Hematopoietic multipotent progenitor cell treated with erythropoietin and hydrocortisone succinate and interleukin-3 and kit ligand, for 4 days (in vitro differentiated cells): ENCODE results near the gene ELMO1.

ENCODE experiments used
- DNase-seq: peaks from one replicate; pipeline ENCODE4 v3.0.0-alpha.2; 2015

The ELMO1 gene, protein sequence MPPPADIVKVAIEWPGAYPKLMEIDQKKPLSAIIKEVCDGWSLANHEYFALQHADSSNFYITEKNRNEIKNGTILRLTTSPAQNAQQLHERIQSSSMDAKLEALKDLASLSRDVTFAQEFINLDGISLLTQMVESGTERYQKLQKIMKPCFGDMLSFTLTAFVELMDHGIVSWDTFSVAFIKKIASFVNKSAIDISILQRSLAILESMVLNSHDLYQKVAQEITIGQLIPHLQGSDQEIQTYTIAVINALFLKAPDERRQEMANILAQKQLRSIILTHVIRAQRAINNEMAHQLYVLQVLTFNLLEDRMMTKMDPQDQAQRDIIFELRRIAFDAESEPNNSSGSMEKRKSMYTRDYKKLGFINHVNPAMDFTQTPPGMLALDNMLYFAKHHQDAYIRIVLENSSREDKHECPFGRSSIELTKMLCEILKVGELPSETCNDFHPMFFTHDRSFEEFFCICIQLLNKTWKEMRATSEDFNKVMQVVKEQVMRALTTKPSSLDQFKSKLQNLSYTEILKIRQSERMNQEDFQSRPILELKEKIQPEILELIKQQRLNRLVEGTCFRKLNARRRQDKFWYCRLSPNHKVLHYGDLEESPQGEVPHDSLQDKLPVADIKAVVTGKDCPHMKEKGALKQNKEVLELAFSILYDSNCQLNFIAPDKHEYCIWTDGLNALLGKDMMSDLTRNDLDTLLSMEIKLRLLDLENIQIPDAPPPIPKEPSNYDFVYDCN

DNA sequence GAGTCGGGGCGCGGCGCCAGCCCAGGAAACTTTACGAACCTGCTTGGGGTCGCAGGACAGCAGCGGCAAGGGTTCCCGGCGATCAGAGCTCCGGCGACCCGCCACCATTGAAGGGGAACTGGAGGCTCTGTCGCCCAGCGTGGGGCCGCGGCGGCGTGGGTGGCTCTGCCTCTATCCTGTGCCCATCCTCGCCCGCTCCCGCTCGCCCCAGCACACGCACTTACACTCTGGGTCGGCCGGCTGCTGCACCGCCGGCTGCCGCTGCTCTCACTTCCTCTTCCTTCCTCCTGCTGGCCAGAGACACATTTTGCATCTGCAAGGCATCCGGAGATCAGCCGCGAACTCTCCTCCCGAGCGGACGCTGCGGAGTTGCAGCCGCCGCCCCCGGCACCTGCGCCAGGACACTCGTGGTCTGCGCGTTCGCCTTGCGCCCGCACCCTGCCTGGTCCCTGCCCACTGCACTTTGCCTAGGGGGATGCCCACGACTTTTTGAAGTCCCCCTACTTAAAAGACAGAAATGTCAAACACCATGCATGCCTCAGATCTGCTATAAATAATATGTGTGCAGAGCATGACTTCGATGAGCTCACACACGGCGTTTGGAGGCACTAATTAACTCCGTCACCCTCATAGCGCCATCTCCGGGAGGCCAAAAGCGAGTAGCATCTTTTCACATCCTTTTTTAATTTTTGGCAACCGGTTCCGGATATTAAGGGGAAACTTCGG, at the start of gene ELMO1:
ELMO1 (minus strand) TSS at position 229 of the 726 bp plus-strand sequence. CDS start 106,174 bp downstream, outside the sequence.
- DNase-seq: peak; percentile 96

DNA sequence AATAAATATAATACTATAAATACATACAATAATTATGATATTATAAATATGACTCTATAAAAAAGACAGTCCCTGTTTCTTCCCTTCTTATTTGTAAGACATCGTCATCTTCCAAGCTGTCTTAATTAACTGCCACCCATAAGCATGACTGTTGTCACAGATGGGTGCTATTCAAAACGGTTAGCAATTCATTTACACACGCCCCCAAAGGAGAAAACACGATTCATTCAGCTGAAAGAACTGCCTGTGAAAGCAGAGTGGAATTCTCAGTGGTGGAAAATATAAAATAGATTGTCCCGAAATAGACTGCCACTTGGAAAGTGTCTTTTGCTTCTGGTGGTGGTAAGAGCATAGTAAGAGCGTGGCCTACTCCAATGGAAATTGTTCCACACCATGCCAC, 48.9 kb upstream of the ELMO1 start:
- DNase-seq: no peak

DNA sequence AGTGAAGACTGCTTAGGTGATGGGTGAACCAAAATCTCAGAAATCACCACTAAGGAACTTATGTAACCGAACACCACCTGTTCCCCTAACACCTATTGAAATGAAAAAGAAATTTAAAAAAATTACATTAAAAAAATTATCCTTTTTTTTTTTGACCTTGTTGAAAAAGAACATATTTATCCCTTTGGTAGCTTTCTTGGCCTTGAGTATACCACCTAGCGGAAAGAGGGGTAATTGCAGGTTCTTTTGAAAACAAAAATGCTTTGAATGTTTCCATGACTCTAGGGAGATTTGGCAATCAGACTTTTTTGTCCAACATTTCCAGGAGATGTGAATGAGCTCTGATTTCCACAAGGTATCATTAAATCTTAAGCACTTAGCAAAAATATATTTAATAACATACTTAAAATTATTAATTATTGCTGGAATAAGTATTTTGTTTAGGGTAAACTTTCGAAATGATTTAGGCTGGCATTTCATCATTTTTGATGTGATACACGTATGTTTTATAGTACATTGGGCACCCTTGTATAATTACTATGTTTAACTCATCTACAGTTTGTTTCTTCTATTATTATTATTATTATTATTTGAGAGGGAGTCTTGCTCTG, 47.0 kb upstream of the ELMO1 start:
- DNase-seq: peak; percentile 78

DNA sequence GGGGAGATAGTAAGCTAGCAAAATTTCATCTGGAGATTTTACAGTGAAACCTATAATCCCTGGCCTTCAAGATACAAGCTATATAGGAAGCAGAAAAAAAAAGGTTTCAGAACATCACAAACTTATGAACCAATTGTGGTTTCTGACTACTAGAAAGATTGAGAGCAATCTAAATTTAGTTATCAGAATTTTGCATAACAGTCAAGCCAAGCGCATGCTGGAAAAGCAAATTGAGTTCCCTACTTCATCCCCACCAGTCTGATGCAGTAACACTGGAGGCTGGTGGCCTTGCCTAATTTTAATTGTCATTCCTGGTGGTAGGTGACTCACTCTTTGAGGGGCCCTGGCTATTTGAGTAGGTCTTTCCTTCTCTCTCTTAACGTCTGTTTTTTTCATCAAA, 46.3 kb upstream of the ELMO1 start:
- DNase-seq: peak; percentile 53

DNA sequence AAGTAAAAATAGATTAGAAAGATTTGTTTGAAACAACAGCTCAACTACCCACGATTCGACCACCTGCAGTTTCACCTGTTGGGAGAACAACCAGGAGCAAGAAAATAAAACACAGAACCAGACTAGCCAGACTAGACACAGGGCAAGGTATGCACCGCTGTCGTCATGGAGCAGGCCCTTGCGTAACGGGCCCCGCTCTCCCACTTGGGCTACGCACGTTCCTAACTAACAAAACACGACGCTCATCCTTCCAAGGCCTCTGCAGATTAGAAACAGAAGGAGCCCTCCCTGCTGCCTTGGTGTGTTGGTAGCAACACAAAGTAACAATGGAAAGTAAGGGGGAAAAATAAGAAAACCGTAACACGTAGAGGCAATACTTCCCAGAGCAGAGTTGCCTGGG, 45.1 kb upstream of the ELMO1 start:
- no peak for DNase-seq

DNA sequence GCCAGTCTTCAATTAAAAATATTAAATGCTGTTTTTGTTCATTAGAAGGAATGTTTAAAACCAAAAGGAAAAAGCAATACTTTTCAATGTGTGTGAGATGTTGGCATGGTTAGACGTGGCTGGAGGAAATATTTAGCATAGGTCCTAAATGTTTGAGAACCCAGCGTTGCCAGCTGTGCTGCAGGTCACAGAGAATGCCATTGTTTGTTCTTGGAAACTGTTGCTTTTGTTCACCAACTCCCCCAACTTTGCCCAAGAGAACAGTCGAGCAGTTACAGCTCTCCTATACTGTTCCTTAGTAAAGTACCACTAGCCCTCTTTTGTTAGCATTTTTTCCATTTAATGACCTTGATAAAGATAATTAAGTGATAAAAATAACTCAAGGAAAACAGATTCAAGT, 44.5 kb upstream of the ELMO1 start:
- no peak for DNase-seq

DNA sequence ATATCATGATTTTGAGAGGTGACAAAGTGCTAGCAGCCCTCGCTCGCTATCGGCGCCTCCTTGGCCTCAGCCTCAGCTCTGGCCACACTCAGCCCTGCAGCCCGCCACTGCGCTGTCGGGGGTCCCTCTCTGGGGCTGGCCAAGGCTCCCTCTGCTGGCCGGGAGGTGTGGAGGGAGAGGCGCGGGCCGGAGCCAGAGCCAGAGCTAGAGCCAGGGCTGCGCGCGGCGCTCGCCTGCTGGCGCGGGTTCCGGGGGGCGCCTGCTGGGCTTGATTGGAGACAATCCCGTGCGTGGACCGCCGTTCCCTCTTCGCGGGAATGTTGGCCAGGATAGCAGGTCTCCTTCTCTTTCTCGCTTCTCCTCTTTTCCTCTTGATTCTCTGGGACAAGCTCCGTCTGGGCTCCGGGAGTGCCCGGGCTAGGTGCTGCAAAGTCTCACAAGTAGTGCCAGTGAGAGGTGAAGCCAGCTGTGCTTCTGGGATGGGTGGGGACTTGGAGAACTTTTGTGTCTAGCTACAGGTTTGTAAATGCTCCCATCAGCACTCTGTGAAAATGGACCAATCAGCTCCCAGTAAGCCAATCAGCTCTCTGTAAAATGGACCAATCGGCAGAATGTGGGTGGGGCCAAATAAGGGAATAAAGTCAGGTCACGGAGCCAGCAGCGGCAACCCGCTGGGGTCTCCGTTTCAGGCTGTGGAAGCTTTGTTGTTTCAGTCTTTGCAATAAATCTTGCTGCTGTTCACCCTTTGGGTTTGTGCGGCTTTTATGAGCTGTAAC, 43.4 kb upstream of the ELMO1 start:
- no peak for DNase-seq

DNA sequence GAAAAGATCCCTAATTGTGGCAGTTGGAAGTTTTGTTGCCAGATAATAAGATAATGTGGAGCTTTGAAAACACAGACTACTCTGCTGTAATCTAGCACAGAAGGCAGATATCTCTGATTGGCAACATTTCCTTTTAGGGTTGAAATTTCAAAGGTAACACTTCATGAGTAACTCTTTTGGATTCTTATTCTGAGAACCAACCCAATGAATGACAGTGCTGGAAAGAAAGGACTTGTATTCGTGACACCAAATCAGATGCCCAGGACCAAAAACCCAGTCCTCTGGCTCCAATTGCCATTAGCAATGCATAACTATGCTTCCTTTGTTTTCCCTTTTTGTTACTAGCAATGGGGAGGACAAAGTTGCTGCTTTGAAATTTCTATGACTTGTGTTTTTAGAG, 41.0 kb upstream of the ELMO1 start:
- DNase-seq: peak; percentile 21

DNA sequence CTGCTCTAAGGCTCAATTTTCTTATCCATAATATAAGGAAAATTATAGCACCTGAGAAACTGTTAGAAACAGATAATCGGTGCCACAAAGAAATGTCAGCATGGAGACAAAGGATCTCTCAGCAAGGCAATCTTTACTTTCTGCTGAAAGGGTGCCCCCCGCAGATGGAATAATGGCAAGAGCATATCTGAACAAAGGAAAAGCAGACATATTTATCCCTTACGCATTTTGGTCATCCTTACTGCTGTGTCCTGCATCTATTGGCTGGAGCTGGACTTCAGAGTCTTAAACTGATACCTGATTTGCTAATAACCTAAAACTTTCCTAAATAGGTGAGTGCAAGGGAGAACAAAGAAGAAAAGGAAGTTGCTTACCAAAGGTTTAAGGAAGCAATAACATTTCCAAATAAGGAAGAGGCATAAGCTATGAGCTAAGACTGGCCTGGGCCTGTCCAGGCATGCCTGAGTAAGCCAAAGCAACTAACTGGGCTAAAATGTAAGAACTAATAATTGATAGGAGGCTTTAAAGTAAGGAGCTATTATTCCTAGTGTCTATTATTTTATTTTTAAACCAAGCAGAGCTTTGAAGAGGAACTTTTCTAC, 39.6 kb upstream of the ELMO1 start:
- DNase-seq: peak; percentile 41

DNA sequence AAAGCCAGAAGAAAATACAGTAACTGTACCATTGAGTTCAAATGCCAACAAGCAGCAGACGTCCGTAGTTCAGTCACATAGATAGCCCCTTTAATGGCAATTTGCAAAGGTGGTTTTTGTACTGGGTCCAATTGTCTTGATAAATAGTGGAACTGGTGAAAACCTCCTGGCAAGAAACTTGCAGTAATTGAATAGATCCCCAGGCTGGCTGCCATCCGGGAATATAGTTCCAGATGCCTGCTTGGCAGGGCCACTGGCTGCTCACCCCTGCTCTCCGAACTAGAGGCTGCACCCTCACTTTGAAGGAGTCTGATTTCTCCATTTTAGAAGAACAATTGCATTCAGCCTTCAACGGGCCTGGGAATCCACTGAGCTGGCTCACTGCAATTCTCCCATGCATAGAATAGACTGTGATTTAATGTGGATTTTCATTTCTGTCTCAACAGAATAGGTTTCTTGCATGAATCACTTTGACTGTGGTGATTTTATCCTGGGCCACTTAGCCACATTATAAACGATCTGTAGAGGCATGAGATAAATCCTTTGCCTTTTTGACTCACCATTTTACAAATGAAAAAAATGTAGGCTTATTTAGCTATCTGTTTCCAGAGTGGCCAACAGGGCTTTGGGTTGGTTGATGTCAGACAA, 35.9 kb upstream of the ELMO1 start:
- DNase-seq: no peak

DNA sequence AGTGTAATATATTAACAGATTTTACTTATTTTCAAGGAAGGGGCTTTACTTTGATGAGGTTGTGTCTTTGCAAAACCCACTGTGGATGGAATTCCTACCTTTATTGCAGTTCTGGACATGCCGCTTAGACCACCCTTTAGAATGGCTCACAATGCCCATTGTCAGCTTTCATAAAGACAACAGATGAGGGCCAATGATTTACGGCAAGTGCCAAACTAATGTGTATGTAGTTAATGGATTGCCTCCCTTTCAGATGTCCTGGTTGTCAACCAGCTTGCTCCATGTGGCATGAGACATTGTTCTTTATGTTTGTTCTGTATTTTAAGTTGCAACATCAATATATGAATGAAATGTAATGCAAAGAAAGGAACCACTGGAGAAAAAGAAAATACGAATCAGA, 35.0 kb upstream of the ELMO1 start:
- no peak for DNase-seq

DNA sequence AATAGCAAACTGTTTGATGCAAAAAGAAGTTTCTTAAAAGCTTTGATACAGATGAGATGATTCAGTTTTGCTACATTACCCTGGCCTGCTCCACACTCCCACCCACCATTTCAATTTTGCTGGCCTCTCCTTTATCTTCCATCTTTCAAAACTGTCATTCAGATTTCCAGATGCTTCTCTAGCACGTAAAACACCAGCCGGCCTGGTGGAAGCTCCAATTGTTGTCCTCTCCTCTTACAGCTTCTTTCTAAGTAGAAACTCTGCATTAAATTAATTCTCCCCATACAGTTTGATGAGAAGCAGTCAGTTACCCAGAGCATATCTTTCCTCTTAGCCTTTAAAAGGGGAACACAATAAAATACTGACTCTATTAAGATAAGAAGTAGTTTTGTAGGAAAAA, 34.3 kb upstream of the ELMO1 start:
- DNase-seq: no peak

DNA sequence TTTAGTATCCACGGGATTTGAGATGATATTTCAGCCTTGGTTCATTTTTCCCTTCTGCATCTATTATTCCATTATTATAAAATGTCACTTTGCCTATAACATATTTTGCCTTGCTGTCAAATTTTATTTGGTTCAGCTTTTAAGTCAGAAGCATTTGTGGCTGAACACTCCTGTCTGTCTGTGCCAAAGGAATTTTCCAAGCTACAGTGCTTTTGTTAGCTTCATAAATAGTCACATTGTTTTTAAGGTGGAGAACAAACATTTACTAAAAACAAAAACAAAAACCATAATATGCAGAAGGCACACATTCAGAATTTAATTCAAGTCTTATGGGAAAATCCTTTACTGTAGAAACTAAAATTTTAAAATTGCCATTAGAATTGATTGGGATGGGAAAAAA, 33.8 kb upstream of the ELMO1 start:
- DNase-seq: no peak

DNA sequence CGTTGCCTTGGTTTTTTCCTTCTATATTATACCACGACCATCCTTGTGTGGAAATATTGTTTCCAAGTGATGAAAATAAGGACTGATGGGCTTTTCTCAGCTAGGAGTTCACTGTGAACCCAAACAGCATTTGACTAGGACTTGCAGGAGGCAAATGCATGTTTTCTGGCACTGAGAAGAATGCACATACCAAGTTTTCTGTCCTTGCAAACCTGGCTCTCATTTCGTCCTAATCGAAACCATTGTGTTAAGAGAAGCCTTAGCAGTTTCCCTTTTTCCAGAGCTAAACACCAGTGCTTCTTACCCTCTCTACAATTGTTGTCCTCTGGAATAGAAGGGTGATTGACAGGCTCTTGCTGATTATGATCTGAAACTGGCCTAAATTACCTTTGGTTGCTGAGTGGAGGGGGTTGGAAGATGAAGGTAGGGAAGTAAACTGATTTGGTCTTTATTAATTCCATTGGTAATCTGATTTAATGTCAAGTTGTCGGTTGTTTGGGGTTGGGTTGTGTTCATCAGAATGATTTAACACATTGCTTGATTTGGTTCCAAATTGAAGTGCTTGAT, 33.1 kb upstream of the ELMO1 start:
- no peak for DNase-seq

DNA sequence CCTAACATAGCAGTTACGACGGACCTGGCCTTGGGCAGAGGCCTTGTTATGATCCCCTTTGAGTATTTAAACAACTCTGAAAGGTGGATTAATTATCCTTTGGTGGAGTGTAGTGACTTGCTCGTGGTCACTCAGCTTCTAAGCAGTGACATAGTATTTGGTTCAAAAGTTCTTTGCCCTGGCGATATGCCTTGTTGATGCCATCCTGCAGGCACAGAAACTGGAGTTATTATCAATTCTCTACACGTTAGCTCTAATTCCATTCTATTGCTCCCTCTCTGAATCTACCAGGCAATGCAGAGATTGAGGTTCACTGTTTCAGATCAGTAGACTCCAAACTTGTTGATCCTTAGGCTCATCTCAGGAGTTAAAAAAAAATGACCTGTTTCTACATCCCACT, 32.5 kb upstream of the ELMO1 start:
- no peak for DNase-seq

DNA sequence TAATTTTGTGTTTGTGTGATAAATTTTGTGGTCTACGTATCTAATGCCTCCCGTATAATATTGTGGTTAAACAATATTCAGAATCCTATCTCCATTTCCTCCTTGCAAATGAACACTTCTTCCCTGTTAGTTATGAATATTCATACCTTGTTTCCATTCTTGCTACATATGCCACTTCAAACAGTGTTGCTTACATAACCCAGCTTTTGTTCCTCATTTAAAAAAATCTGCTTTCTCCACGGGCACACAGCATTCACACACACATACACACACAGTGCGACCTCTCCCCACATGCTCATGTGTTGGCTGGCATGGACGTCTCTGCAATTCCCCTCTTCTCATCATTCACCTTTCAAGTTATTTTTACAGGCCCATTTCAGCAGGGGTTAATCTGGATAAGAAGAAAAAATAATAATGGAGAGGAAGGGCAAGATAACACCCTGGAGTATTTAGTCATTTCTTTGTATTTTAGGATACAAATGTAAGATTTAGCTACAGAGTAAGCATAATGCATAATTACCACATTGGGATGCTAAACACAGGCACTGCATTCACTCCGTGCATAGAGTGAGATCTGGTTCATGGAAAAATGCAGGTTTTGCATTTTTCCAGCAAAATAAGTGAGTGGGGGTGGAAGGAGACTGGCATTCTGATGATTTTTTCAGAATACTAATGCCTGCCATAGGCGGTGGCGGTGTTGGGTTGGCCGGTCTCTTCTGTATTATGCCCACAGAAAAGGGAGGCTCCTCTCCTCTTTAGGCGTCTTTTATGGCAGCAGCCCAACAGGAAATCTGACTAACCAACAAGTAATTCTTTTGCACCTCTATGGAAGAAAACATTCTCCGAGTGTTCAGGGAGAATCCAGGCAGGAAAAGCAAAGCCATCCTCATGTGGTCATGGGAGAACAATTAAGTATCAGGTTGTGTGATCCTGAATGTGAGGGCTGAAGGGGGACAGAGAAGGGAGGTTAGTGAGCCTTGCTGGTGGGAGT, 31.7 kb upstream of the ELMO1 start:
- DNase-seq: peak; percentile 83

DNA sequence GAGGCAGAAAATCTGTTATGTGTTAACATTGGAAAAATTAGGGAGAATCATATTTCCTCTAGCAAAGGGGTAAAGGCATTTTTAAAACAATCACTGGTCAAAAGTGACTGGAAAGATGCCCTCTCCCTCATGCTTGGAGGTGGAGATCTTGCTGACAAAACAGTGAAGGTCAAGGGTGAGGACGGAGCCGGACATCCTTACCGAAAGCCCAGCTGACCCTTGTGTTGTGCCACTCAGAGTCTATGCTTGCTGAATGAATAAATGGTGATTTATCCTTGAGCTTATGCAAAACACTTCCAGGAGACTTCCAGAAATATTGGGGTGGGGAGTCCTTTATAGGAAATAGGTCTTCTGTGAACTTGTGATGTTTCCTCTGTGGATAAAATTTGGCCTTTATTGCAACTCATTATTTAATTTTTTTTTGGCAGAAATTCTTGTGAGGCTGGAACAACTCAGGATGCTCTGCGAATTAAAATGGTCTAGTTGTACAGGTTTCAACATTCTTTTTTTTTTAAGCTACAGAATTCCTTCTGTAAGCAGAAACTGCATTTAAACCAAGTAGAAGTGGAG, 28.3 kb upstream of the ELMO1 start:
- DNase-seq: no peak

DNA sequence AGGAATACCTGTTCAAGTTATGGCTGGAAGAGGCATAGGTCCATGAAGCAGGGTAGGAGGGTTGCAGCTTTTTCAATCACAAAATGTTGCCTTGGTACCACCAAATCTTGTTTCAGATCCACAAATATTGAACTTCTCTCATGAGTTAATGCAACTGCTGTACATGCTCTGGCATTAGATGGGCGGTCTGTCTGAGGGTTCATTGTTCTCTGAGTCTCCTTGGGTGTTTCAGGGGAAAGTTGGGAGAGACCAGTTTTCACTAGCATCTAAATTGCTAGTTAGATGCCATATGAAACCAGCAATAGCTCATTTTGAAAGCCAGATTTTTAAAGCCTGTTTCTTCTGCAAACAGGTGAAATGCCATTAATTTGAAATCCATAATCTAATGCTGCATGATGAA, 27.8 kb upstream of the ELMO1 start:
- DNase-seq: no peak

DNA sequence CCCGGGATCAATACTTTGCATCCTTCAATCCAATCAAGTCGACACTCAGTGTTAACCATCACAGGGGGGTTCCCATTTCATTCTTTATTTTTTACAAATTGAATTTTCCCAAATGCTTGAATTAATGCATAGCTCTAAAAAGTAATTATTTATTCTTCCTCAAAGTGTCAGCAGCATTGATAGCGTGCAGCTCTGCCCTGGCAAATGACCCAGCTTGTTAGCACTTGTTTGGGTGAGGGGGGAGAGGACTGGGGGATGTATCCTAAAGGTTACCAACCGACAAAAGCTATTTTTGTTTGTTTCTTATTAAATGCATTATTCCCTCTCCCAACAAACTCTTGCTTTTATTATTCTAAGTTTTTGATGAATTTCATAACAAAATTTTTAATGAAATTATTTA, 27.0 kb upstream of the ELMO1 start:
- DNase-seq: no peak

DNA sequence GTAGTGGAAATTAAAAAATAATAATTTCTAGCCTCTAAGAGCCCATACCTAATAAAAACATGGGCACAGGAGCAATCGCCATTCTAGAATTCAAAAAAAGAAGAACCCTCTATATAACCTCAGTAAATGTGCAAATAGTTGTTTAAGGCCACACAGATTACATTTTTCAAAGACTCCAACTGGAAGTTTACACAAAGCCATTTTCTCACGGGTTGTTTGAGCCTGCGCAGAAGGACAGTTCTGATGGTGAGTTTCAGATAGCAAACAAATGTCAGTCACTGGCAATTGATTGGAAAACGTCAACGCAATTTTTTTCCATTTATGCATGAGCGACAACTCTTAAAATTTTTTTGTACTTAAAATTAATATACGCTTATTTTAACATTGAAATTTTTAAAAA, 23.0 kb upstream of the ELMO1 start:
- no peak for DNase-seq
